ENCODE measurements around the gene ZAP70.

- no peak for TF ChIP-seq CTCF (IDR thresholded peaks at IDR 0.05)
- no peak for TF ChIP-seq MAX (CRISPR knock-in tag; IDR thresholded peaks at IDR 0.05)
- TF ChIP-seq USF2 (CRISPR knock-in tag; IDR thresholded peaks at IDR 0.05): no peak
- TF ChIP-seq NR2C2 (CRISPR knock-in tag; IDR thresholded peaks at IDR 0.05): no peak
- no peak for TF ChIP-seq FOXK1 (CRISPR knock-in tag; IDR thresholded peaks at IDR 0.05)
- TF ChIP-seq CREB1 (CRISPR knock-in tag; IDR thresholded peaks at IDR 0.05): no peak
- no peak for TF ChIP-seq NR3C1 (CRISPR knock-in tag; conservative IDR thresholded peaks at IDR 0.05; ENCODE audit: low read depth)
Measured at GRCh38 chr2:97722227-97722626, 8.9 kb downstream of the ZAP70 start.

Data from WTC11 (cell line).